Measurements from ENCODE around the gene ALMS1. TPM values are rescaled to one million over a fixed set of nuclear protein-coding genes. Genes with fewer than 3 reads are reported as not detected.
"Not testable (repeated sequence)": the region's sequence is repeated elsewhere in the genome, so short reads cannot be mapped to it uniquely, and the experiment has no call there.

Gene ALMS1
- polyA plus RNA-seq, 2 of the 4 experiments (the other 2 are of a cell fraction) = 5.2 to 13.5 TPM

GRCh38 chr2:73604589-73604988, 219.0 kb downstream of the ALMS1 start:
- WGBS (ENCODE audit: missing lambda C conversion rate) = 86% methylated on average over 2 of the region's 2 CpGs
- CTCF ChIA-PET; H3K9me3 ChIP-seq; POLR2A ChIA-PET; H3K27ac ChIP-seq; ATAC-seq; H3K4me1 ChIP-seq; DNase-seq (ENCODE audit: low read depth in 1 of 2, low spot score in 1 of 2); H3K4me3 ChIP-seq; H3K4me2 ChIP-seq: not testable (repeated sequence)
- peak; percentile 32 for FAIRE-seq
- TF ChIP-seq MAFK (IDR thresholded peaks at IDR 0.05; ENCODE audit: partially characterized antibody) = peak; percentile 72

- H3K4me3 ChIP-seq = no peak overlapping the region
- ChIA-PET CTCF (no interaction called here), POLR2A (no interaction called here)
- H3K4me2 ChIP-seq = no peak overlapping the region
- DNase-seq (ENCODE audit: low read depth in 1 of 2, low spot score in 1 of 2) (no peak), FAIRE-seq (no peak), ATAC-seq (no peak)
- 74% methylated on average over 3 of the region's 3 CpGs for WGBS (ENCODE audit: missing lambda C conversion rate)
- no peak for TF ChIP-seq HOXA7 (CRISPR knock-in tag; IDR thresholded peaks at IDR 0.05)
- no peaks in the 10 kb centered on the region for H3K9me3 ChIP-seq
- H3K27ac ChIP-seq = no peak overlapping the region
- no peaks in the 10 kb centered on the region for H3K4me1 ChIP-seq
Observed at GRCh38 chr2:73610111-73610510, 224.5 kb downstream of the ALMS1 start.

GRCh38 chr2:73611193-73611592, 225.6 kb downstream of the ALMS1 start:
- Histone ChIP-seq H3K4me2 (no peak overlapping the region), H3K4me1 (no peaks in the 10 kb centered on the region), H3K4me3 (no peak overlapping the region), H3K27ac (no peak overlapping the region), H3K9me3 (no peaks in the 10 kb centered on the region)
- CTCF ChIA-PET = interaction anchor here (1.6 to 2.4 kb wide), 2 partner anchors 11 to 36 kb away, joined by 3 to 11 read pairs; no protein-coding TSS in a partner anchor
- no peak for ATAC-seq
- no peak for FAIRE-seq
- POLR2A ChIA-PET = no interaction called here
- DNase-seq (ENCODE audit: low read depth in 1 of 2, low spot score in 1 of 2) = no peak
- TF ChIP-seq KDM1A (IDR thresholded peaks at IDR 0.05; ENCODE audit: low read depth) = no peak
- TF ChIP-seq POLR2A (IDR thresholded peaks at IDR 0.05; ENCODE audit: low read length) = no peak
- no peak for TF ChIP-seq HES2 (IDR thresholded peaks at IDR 0.05)
- TF ChIP-seq MAX (IDR thresholded peaks at IDR 0.05) = no peak
- TF ChIP-seq NFE2L2 (conservative IDR thresholded peaks at IDR 0.05; ENCODE audit: low read length) = no peak
- TF ChIP-seq CBX2 (IDR thresholded peaks at IDR 0.05; ENCODE audit: borderline replicate concordance, low read depth) = no peak
- no peak for TF ChIP-seq ATOH8 (CRISPR knock-in tag; IDR thresholded peaks at IDR 0.05; ENCODE audit: low read depth)
- TF ChIP-seq ZFP36 (IDR thresholded peaks at IDR 0.05; ENCODE audit: borderline replicate concordance, partially characterized antibody) = no peak
- no peak for TF ChIP-seq KDM5A (IDR thresholded peaks at IDR 0.05)
- TF ChIP-seq JUN (IDR thresholded peaks at IDR 0.05) = no peak
- TF ChIP-seq SMC3 (IDR thresholded peaks at IDR 0.05) = no peak
- TF ChIP-seq ZC3H11A (IDR thresholded peaks at IDR 0.05) = no peak
- no peak for TF ChIP-seq HDAC2 (IDR thresholded peaks at IDR 0.05)
- TF ChIP-seq EHMT2 (IDR thresholded peaks at IDR 0.05; ENCODE audit: low read depth) = no peak
- no peak for TF ChIP-seq RARB (CRISPR knock-in tag; IDR thresholded peaks at IDR 0.05)
- no peak for TF ChIP-seq MAZ (IDR thresholded peaks at IDR 0.05; ENCODE audit: borderline replicate concordance, low read depth, low read length)
- no peak for TF ChIP-seq CHD2 (IDR thresholded peaks at IDR 0.05; ENCODE audit: low read length, partially characterized antibody)
- no peak for TF ChIP-seq RAD21 (conservative IDR thresholded peaks at IDR 0.05 in 1 of 2, IDR thresholded peaks at IDR 0.05 in 1 of 2)
- no peak for TF ChIP-seq JUNB (IDR thresholded peaks at IDR 0.05)
- TF ChIP-seq CBX8 (IDR thresholded peaks at IDR 0.05) = no peak
- WGBS (ENCODE audit: missing lambda C conversion rate) = 80% methylated on average over 4 of the region's 4 CpGs

GRCh38 chr2:73611867-73612266, 226.2 kb downstream of the ALMS1 start:
- FAIRE-seq (no peak), DNase-seq (ENCODE audit: low read depth in 1 of 2, low spot score in 1 of 2) (no peak), ATAC-seq (0 out of 6 replicates have a peak, but pooled peaks of 1 of the 2 experiments have one; percentile 41)
- no peak overlapping the region for H3K4me3 ChIP-seq
- H3K4me1 ChIP-seq = no peaks in the 10 kb centered on the region
- no peak overlapping the region for H3K27ac ChIP-seq
- TF ChIP-seq HOXB13 (CRISPR knock-in tag; IDR thresholded peaks at IDR 0.05; ENCODE audit: low read depth) = no peak
- no peak for TF ChIP-seq MYC (IDR thresholded peaks at IDR 0.05; ENCODE audit: borderline replicate concordance, low read length)
- no peak for TF ChIP-seq USF2 (IDR thresholded peaks at IDR 0.05)
- no peak for TF ChIP-seq KDM1A (IDR thresholded peaks at IDR 0.05; ENCODE audit: low read depth)
- no peak for TF ChIP-seq HES2 (IDR thresholded peaks at IDR 0.05)
- TF ChIP-seq HOXB5 (CRISPR knock-in tag; IDR thresholded peaks at IDR 0.05) = no peak
- CTCF ChIA-PET = interaction anchor here (0.6 to 2.4 kb wide), 3 partner anchors 10 to 35 kb away, joined by 3 to 11 read pairs (median 3); no protein-coding TSS in a partner anchor
- POLR2A ChIA-PET = no interaction called here
- WGBS (ENCODE audit: missing lambda C conversion rate) = 86% methylated on average over 1 of the region's 1 CpG
- H3K9me3 ChIP-seq = no peaks in the 10 kb centered on the region
- H3K4me2 ChIP-seq = no peak overlapping the region
